GM21423 (cell line): ENCODE results near the gene SLIT3.

ENCODE experiments used
- ATAC-seq: cut with Tn5 transposase; IDR thresholded peaks from one replicate; pipeline ENCODE4 v1.9.1; 2021; ENCODE audit warnings: mild to moderate bottlenecking, moderate library complexity; ENCODE audit not compliant: unreplicated experiment

Gene SLIT3

GRCh38 chr5:168943091-168943884 lies 357.7 kb downstream of the SLIT3 start:
- ATAC-seq: no peak

DNA sequence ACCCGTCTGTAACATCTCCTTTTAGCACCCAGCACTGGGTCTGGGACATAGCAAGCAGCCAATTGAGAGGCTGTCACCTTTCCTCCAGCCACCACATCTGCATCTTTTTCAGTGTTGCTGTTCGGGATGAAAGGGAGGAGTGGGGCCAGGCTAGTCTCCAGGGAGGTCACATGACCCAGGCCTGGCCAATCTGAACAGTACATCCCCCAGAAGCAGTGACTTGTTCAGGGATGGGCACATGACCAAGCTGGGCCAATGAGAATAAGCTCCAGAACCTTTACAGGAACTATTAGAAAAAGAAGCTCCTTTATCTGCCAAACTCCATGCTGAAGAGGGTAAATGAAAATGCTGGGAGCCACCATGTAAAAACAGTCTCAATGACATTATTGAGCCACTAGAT lies 359.0 kb downstream of the SLIT3 start:
- no peak for ATAC-seq

GRCh38 chr5:168940712-168941111 lies 360.2 kb downstream of the SLIT3 start:
- ATAC-seq: no peak

GRCh38 chr5:168939887-168940544 lies 360.9 kb downstream of the SLIT3 start:
- ATAC-seq: no peak

GRCh38 chr5:168939156-168939800 lies 361.7 kb downstream of the SLIT3 start:
- no peak for ATAC-seq

GRCh38 chr5:168936511-168936910 lies 364.4 kb downstream of the SLIT3 start:
- no peak for ATAC-seq

GRCh38 chr5:168935183-168935582 lies 365.8 kb downstream of the SLIT3 start:
- no peak for ATAC-seq

- ATAC-seq: no peak
Measured at GRCh38 chr5:168934169-168934568, 366.8 kb downstream of the SLIT3 start.

DNA sequence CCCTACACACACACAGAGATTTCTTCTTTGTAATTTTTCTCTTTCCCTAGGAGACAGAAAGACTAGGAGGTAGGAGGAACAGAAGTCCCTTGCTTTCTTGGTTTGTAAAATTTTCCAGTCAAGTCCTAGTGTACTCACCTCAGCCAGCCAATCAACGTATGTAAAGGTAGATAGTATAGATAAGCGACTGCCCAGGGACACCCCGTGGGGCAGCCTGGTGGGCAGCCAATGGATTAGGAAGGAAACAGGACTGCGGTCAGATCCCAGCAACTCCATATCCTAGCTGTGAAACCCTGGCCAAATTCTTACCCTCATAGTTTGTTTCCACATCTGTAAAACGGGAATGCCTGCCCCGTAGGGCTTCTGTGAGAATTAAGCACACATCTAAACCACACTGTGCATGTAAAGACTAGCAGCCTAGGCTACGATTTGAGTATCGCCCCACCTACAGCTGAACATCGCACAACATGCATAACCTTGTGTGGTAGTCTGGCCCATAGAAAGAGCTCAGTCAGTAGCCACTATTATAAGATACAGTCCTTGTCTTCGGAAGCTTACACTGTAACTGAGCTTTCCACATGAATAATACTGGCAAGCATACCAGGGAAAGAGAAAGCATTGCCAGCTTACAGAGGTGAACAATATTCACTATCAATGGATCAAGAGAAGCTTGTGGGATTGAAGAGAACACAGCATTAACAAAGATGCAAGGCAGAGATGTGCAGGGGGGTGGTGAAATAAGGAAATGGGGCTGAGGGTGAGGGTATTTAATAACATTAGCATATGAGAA lies 368.3 kb downstream of the SLIT3 start:
- no peak for ATAC-seq

DNA sequence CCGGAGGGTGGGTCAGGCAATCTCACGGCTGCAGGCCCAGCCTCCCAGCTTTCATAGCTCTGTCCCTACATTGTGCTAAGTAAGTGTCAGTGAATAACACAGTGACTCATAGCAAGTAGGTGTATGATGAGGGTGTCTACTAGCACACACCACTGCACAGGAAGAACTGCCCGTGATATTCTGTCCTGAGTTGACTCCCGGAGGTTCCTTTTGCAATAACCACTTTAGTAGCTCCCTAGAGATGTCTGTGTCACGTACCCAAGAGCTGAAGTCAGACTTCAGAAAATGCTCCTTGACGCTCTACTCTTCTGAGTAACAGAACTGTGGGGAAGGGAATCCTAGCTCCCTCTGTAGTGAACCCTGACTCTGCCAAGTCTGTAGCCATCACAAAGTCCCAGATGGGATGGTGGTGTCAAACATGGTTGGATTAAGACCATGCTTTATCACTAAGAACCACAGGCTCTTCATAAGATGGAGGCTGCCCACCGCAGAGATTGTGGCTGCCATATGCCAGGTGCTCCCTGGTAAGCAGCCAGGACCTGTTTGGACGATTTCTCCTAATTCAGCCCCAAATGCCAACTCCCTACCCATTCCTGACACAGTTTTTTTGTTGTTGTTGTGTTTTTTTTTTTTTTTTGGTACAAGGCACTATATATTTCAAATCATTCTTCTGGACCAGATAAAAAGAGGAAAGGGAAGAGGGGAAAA lies 369.1 kb downstream of the SLIT3 start:
- ATAC-seq: no peak

GRCh38 chr5:168929656-168930055 lies 371.3 kb downstream of the SLIT3 start:
- no peak for ATAC-seq

DNA sequence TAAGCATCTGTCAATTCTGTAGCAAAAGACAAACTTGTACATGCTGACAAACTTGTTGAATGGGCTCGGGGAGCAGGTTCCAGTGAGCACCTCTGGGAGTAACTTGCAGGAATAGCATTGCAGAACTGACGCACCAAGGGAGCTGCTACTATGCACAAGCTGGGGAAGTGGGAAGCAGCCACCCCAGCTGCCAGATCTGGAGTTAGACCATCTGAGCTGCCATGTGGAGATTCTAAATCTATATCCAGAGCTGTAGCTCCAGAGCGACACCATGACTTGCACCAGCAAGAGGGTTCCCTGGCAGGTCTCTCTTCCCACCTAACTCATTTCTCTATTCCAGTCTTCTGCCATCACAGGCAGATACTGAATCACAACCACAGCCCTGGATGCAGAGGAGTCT lies 375.8 kb downstream of the SLIT3 start:
- ATAC-seq: no peak

DNA sequence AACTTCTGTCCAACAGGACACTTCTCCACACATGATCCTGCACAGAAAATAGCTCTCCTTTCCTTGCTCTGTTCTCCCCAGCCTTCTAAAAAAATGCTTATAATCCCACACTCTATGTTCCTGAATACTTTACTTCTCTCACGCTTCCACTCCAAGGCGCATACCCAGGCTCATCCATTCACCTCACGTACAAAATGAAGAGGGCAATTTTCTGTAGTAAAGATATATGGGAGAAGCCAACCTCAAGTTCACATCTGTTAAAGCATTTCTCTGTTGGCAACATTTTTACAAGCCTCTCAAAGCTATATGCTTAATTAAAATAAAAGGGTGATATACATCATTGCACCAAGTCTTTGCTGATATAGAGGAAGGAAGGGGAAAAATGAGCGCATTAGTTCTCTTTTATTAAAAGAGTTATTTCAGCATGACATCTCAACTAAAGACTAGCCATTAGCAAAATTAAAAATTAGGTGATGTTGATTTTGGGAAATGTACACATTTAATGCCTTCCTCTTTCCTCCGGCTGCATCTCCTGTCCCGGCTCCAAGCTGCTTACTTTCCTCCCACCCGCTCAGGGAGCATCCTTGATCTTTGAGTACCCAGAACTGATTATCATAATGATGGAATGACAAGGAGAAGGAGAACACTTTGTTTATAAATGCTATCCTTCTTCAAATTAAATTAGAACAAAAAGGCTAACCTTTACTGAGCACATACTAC lies 379.6 kb downstream of the SLIT3 start:
- no peak for ATAC-seq

- no peak for ATAC-seq
Measured at GRCh38 chr5:168920019-168920810, 380.7 kb downstream of the SLIT3 start.

GRCh38 chr5:168917947-168918600 lies 382.9 kb downstream of the SLIT3 start:
- ATAC-seq: no peak

GRCh38 chr5:168916852-168917251 lies 384.1 kb downstream of the SLIT3 start:
- ATAC-seq: no peak

DNA sequence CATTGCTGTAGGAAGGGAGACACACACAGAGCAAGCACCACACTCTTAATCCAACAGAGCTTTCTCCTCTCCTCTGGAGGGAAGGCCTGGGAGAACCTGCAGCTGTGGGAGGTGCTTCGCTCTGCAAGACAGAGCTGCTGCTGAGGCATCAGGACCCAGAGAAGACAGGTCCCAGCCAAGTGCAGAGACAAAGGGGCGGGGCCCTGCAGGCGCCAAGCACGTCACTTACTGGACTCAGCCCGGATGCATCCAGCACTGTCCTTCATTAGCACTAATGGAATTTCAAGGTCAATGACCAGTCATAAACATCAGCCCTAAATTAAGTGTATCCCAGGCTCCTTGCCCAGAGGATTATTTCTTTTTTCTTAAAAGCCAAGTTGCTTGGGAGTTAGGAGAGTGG lies 384.7 kb downstream of the SLIT3 start:
- no peak for ATAC-seq

- ATAC-seq: no peak
Measured at GRCh38 chr5:168914491-168914890, 386.4 kb downstream of the SLIT3 start.

GRCh38 chr5:168910874-168911273 lies 390.1 kb downstream of the SLIT3 start:
- no peak for ATAC-seq
